ENCODE measurements around the gene DDX43. TPM values are rescaled to one million over a fixed set of nuclear protein-coding genes. Genes with fewer than 3 reads are reported as not detected.
"Not testable (repeated sequence)": the region's sequence is repeated elsewhere in the genome, so short reads cannot be mapped to it uniquely, and the experiment has no call there.

Gene DDX43
- total RNA-seq (2014; rRNA removed; shearing (Covaris generic)), result not detected in 2 replicates

GRCh38 chr6:73394577-73395354, at the start of gene DDX43:
Gene DDX43, plus strand, starts transcription at chr6:73394828. Its CDS starts 78 bp downstream, at chr6:73394906.
- no peak for DNase-seq (ENCODE audit: low spot score)

- DNase-seq (ENCODE audit: low spot score), result no peak
Observed at GRCh38 chr6:73348550-73349204, 46.0 kb upstream of the DDX43 start.

DNA sequence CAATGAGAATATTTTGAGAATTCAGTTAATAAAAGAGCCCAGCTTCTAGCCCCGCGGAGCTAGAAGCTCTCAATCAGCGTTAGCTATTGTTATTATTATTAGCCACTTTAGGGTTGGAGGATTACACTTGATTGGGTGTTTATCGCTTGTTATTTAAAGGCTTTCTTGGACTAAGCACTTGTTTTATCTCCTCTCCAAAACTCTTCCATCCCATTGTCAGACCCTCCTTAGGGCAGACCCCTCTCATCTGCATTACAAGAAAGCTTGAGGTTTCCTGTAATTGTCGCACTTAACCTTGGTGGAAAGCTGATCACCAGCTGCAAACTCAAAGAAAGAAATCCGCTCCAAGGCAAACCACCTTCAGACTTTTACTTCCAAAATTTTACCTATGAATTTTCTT, 45.3 kb upstream of the DDX43 start:
- DNase-seq (ENCODE audit: low spot score), result no peak

GRCh38 chr6:73353636-73354593, 40.7 kb upstream of the DDX43 start, which contains the start of gene DPPA5:
Gene DPPA5, minus strand, starts transcription at chr6:73354276. Its CDS starts 51 bp downstream, at chr6:73354225.
- no peak for DNase-seq (ENCODE audit: low spot score)

DNA sequence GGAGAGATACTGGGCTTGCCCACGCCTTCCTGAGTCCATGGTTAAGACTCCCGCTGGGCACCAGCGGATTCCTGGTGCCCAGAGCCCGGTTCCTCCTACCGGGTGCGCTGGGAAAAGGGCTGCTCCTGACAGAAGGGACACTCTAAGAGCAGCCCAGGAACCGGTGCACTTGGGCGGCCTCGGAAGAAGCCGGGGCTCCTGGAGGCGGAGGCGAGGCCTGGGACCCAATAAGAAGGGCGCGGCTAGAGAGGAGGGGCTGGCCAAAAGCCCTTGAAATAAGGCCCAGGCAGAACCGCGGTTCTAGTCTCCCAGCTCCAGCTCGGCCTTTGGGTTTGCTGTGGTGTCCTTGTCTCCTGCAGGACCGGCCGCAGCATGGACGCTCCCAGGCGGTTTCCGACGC, 32.3 kb upstream of the DDX43 start, which contains the start of gene KHDC3L:
KHDC3L (plus strand) TSS at position 301 of the 400 bp plus-strand sequence; CDS start at position 373, 72 bp downstream.
- no peak for DNase-seq (ENCODE audit: low spot score)

DNA sequence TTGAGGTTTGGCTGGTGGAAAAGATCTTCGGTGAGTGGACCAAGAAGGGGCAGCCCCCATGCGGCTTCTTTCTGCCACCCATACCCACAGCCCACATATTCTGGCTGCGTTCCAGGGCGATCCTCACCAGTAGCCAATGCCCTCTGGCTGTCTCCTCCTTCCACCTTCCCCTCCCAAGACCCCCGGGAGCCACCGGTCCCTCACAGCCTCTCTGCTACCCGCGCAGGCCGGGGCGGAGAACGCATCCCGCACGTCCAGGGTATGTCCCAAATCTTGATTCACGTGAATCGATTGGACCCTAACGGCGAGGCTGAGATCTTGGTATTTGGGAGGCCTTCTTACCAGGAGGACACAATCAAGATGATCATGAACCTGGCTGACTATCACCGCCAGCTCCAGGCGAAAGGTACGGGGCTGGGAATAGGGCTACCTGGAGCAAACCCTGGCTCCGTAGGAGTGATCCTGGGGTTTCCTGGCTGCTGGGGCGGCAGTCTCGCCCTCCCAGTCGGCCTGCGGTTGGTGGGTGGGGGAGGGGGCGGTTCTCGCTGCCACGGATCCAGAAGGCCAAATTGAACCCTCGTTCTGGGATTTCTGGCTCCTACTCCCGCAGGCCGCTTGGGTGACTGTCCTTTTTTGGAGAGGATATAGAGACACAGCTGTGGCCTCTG, 31.6 kb upstream of the DDX43 start:
- DNase-seq (ENCODE audit: low spot score), result no peak

DNA sequence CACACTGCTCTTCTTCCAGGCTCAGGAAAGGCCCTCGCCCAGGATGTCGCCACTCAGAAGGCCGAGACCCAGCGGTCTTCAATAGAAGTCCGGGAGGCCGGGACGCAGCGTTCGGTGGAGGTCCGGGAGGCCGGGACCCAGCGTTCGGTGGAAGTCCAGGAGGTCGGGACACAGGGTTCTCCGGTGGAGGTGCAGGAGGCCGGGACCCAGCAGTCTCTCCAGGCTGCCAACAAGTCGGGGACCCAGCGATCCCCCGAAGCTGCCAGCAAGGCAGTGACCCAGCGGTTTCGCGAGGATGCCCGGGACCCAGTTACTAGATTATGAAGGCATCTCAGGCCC, 31.1 kb upstream of the DDX43 start:
- DNase-seq (ENCODE audit: low spot score), result no peak

- no peak for DNase-seq (ENCODE audit: low spot score)
Observed at GRCh38 chr6:73364121-73364520, 30.5 kb upstream of the DDX43 start.

- DNase-seq (ENCODE audit: low spot score), result no peak
Observed at GRCh38 chr6:73364549-73364948, 30.1 kb upstream of the DDX43 start.

DNA sequence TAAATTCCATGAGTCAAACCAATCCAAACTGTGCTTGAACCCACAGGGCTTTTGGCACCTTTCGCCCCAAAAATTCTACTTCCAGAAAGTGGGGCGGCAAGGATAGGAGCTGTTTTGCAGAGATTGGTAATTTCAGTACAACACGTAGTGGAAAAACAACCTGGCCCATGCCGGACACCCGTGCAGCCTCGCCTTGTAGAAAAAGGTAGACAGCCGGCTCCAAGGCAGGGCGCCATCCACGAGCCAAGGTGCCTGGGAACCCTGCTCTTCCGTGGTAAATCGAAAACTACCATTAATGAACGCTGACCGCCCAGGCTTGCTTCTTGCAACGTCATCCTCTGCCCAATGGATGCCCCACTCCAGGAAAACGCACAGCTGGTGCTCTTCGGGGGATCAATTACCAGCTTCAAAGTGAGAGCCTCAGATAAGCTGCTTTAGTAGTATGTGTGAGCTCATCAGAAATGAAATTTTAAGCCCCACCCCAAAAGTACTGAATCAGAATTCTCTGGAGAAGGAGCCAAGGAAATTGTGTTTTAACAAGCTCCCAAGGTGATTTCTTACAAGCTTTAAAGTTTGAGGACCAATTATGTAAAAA, 26.8 kb upstream of the DDX43 start:
- no peak for DNase-seq (ENCODE audit: low spot score)

DNA sequence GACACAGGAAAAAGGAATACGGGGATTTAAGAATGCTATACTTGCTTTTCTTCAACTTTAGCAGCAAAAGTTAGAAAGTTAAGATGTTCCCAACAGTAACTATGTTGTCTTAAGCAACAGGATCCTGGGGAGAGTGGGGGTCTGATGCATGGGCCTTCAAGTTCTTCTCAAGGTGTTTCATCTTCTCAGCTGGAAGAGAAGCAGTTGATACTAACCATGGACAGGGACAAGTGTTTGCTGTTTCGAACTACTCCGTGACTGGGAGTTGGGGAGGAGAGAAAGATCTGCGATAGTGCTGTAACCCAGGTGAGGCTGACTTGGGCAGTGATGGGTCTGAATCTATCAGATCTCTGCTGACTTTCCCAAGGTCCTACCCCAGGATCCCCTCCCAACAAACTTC, 26.0 kb upstream of the DDX43 start:
- DNase-seq (ENCODE audit: low spot score), result no peak

DNA sequence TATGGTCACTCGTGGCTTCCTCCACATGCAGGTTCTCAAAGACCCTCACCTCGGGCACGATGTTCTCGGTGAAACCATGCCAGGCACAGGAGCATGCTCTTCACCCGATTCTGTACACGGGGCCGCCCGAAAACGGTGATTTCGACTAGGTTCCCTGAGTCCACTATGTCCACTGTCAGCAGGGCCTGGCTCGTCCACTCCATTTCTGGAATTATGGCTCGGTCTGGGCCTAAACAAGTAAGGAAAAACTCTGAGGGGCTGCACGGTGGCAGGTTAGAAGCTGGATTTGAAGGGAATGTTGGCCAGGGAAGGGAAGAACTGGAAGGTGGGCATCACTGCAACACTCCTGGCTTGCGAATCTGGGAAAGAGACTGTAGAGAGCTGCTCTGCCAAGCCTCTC, 25.5 kb upstream of the DDX43 start:
- no peak for DNase-seq (ENCODE audit: low spot score)

GRCh38 chr6:73369563-73369962, 25.1 kb upstream of the DDX43 start, which contains the start of gene OOEP:
Gene OOEP, minus strand, starts transcription at chr6:73369897. Its CDS starts 105 bp downstream, at chr6:73369792.
- no peak for DNase-seq (ENCODE audit: low spot score)

DNA sequence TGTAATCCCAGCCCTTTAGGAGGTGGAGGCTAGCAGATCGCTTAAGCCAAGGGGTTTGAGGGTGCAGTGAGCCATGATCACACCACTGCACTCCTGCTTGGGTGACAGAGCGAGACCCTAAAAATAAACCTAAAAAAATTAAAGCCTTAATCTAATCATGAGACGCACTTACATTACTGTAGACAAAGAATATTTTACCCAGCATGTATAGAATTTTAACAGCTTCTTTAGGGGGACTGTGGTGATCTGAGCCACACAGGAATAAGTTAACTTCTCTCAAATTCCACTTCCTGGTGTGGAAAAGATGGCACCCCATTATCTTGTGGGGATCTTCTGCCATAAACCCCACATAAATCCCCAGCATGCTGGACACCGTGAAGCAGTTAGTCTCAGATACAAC, 22.6 kb upstream of the DDX43 start:
- DNase-seq (ENCODE audit: low spot score), result no peak

GRCh38 chr6:73372516-73372915, 22.1 kb upstream of the DDX43 start:
- DNase-seq (ENCODE audit: low spot score), result no peak

- no peak for DNase-seq (ENCODE audit: low spot score)
Observed at GRCh38 chr6:73375216-73375615, 19.4 kb upstream of the DDX43 start.

DNA sequence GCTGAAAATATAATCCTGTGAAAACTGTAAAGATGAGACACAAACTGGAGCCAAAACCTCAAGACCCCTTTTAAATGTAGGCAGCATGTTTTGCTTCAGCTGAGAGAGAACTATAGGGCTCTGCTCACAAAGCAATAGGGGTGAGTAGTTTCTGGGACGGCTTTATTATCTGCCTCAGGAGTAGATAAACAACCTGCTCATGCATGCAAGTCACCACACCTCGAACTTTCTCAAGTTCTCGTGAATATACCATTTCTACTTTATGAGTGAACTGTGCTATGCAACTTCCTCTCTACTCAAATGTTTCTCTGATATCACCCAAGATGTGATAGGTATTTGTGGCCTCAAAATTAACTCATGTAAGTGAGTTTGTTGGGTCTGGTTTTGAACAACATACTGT, 17.4 kb upstream of the DDX43 start:
- DNase-seq (ENCODE audit: low spot score), result no peak

DNA sequence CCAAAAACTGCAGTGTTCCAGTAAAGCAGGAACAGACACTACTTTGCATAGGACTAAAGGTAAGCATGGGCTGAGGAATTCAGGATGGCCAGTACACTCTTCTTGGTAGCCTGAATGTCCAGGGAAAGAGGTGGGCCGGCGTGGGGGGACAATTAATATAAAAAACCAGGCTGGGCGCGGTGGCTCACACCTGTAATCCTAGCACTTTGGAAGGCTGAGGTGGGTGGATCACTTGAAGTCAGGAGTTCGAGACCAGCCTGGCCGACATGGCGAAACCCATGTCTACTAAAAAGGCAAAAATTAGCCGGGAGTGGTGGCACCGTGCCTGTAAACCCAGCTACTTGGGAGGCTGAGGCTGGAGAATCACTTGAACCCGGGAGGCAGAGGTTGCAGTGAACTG, 13.1 kb upstream of the DDX43 start:
- DNase-seq (ENCODE audit: low spot score), result not testable (repeated sequence)

DNA sequence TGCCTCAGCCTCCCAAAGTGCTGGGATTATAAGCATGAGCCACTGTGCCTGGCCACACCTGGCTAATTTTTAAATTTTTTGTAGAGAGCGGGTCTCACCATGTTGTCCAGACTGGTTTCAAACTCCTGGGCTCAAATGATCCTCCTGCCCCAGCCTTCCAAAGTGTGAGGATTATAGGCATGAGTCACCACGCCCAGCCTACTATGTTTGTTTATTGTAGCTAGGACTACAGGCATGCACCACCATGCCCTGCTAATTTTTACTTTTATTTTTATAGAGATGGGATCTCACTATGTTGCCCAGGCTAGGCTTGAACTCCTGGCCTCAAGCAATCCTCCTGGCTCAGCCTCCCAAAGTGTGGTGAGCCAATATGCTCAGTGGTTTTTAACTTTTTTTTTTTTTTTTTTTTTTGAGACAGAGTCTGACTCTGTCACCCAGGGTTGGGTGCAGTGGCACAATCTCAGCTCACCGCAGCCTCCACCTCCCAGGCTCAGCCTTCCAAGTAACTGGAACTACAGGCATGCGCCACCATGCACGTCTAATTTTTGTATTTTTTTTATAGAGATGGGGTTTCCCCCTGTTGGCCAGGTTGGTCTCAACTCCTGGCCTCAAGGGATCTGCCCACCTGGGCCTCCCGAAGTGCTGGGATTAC, 12.0 kb upstream of the DDX43 start:
- peak; percentile 12 for DNase-seq (ENCODE audit: low spot score)

GRCh38 chr6:73388433-73388799, 6.2 kb upstream of the DDX43 start:
- no peak for DNase-seq (ENCODE audit: low spot score)

Measured in H4 (cell line).